GM23338 (cell line): ENCODE data around the gene CDKN3.

Experiments used
- CREB1 ChIP-seq: fragments of 250-450 bp; sonication (Bioruptor Pico); IDR thresholded peaks from 2 replicates; pipeline ENCODE4 v1.5.0; 2020; ENCODE audit warnings: low read depth, mild to moderate bottlenecking, moderate library complexity
- EZH2 ChIP-seq: fragments of 200-600 bp; sonication (generic); IDR thresholded peaks from one replicate; pipeline ENCODE4 v1.8.0; 2017; ENCODE audit warnings: antibody characterized with exemption, mild to moderate bottlenecking, low read depth; ENCODE audit not compliant: unreplicated experiment
- EZH2phosphoT487 ChIP-seq: fragments of 200-600 bp; sonication (generic); IDR thresholded peaks from one replicate; pipeline ENCODE4 v1.8.1; 2018; ENCODE audit warnings: antibody characterized with exemption; ENCODE audit not compliant: unreplicated experiment
- POLR2AphosphoS5 ChIP-seq: IDR thresholded peaks from 2 replicates; pipeline ENCODE4 v1.6.1; 2016; ENCODE audit warnings: antibody characterized with exemption, low read depth
- REST ChIP-seq: IDR thresholded peaks from one replicate; pipeline ENCODE4 v1.6.1; 2018; ENCODE audit warnings: antibody characterized with exemption; ENCODE audit not compliant: unreplicated experiment
- ZNF331 ChIP-seq: fragments of 250-450 bp; sonication (Bioruptor Pico); IDR thresholded peaks from 2 replicates; pipeline ENCODE4 v1.5.0; 2020; ENCODE audit warnings: low read depth, mild to moderate bottlenecking, moderate library complexity
- TF ChIP-seq, protein P1 (sequence below), 2 experiments: fragments of 200-600 bp in 1 of 2; sonication (generic) in 1 of 2; conservative IDR thresholded peaks; 2 replicates each; pipeline versions ENCODE4 v1.5.1 to v1.6.1; 2016 to 2017; ENCODE audit warnings: antibody characterized with exemption in 2 of 2, low read depth in 2 of 2, mild to moderate bottlenecking in 2 of 2, moderate library complexity in 1 of 2

- TF ChIP-seq, protein P1, sequence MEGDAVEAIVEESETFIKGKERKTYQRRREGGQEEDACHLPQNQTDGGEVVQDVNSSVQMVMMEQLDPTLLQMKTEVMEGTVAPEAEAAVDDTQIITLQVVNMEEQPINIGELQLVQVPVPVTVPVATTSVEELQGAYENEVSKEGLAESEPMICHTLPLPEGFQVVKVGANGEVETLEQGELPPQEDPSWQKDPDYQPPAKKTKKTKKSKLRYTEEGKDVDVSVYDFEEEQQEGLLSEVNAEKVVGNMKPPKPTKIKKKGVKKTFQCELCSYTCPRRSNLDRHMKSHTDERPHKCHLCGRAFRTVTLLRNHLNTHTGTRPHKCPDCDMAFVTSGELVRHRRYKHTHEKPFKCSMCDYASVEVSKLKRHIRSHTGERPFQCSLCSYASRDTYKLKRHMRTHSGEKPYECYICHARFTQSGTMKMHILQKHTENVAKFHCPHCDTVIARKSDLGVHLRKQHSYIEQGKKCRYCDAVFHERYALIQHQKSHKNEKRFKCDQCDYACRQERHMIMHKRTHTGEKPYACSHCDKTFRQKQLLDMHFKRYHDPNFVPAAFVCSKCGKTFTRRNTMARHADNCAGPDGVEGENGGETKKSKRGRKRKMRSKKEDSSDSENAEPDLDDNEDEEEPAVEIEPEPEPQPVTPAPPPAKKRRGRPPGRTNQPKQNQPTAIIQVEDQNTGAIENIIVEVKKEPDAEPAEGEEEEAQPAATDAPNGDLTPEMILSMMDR (conservative IDR thresholded peaks at IDR 0.05; ENCODE audit: low read depth in 2 of 2) = no peak
- no peak for TF ChIP-seq EZH2
- TF ChIP-seq EZH2phosphoT487 = no peak
- no peak for TF ChIP-seq POLR2AphosphoS5
- no peak for TF ChIP-seq REST
- TF ChIP-seq CREB1 = no peak
- TF ChIP-seq ZNF331 (CRISPR knock-in tag) = no peak
Observed at GRCh38 chr14:54425537-54426274, 28.9 kb downstream of the CDKN3 start.
